A673 (cell line): ENCODE data around the gene NOS1AP.

ENCODE experiments used
- EZH2 ChIP-seq: fragments of 200-600 bp; sonication (generic); IDR thresholded peaks from 2 replicates; pipeline ENCODE4 v1.6.1; 2017; ENCODE audit warnings: borderline replicate concordance, low read depth, mild to moderate bottlenecking, mixed read lengths, antibody characterized with exemption, low read length; ENCODE audit not compliant: poor library complexity, severe bottlenecking
- TF ChIP-seq, protein P1 (sequence below): fragments of 300-800, 200-600 bp; sonication (generic); conservative IDR thresholded peaks from 2 replicates; pipeline ENCODE4 v1.5.1; 2017; ENCODE audit warnings: low read depth, mild to moderate bottlenecking, antibody characterized with exemption, low read length, moderate library complexity, mixed read lengths

DNA sequence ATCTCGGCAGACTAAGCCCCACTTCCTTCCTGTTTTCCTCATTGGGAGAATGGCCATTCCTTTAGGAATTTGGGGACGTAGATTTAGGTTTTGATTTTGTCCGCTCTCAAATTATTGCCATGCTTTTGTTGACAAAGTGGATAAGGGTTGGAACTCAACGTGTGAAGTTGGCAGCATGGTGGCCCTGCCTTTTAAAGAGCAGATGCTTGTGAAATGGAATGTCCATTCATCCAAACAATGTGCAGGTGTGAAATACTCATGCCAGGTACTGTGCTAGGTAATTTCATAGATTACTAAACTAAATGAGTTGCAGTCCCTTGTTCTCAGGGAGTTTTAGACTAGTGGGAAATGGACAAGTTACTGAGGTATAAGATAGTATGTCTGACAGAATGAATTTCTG is 232.2 kb downstream of the NOS1AP start:
- TF ChIP-seq, protein P1, sequence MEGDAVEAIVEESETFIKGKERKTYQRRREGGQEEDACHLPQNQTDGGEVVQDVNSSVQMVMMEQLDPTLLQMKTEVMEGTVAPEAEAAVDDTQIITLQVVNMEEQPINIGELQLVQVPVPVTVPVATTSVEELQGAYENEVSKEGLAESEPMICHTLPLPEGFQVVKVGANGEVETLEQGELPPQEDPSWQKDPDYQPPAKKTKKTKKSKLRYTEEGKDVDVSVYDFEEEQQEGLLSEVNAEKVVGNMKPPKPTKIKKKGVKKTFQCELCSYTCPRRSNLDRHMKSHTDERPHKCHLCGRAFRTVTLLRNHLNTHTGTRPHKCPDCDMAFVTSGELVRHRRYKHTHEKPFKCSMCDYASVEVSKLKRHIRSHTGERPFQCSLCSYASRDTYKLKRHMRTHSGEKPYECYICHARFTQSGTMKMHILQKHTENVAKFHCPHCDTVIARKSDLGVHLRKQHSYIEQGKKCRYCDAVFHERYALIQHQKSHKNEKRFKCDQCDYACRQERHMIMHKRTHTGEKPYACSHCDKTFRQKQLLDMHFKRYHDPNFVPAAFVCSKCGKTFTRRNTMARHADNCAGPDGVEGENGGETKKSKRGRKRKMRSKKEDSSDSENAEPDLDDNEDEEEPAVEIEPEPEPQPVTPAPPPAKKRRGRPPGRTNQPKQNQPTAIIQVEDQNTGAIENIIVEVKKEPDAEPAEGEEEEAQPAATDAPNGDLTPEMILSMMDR = no peak
- TF ChIP-seq EZH2 = no peak
